ENCODE measurements around the gene NCS1. TPM values are rescaled to one million over a fixed set of nuclear protein-coding genes. Genes with fewer than 3 reads are reported as not detected.

The NCS1 gene
- total and polyA plus RNA-seq, 8 donors, result 16.7 to 24.9 (median 19.7) TPM

- Histone ChIP-seq H3K27ac (no peak overlapping the region), H3K4me1 (no peaks in the 10 kb centered on the region), H3K9me3 (no peaks in the 10 kb centered on the region), H3K36me3 (no peaks in the 10 kb centered on the region), H3K4me3 (no peak overlapping the region), H3K27me3 (no peaks in the 10 kb centered on the region)
- TF ChIP-seq CTCF (IDR thresholded peaks at IDR 0.05), result no peak
- intact Hi-C loops (cut with DNase I), result no loop called here
- no peak for DNase-seq
- no peak for ATAC-seq
These were observed 19.5 kb downstream of the NCS1 start for GRCh38 chr9:130191749-130192120.

GRCh38 chr9:130192382-130192999 lies 20.3 kb downstream of the NCS1 start:
- DNase-seq (no peak), ATAC-seq (no peak)
- Histone ChIP-seq H3K27ac (no peak overlapping the region), H3K4me3 (no peak overlapping the region), H3K27me3 (no peaks in the 10 kb centered on the region), H3K9me3 (no peaks in the 10 kb centered on the region), H3K36me3 (no peaks in the 10 kb centered on the region), H3K4me1 (no peaks in the 10 kb centered on the region)
- intact Hi-C loops (cut with DNase I), result no loop called here
- TF ChIP-seq CTCF (IDR thresholded peaks at IDR 0.05), result no peak

GRCh38 chr9:130193103-130193502 lies 20.9 kb downstream of the NCS1 start:
- intact Hi-C loops (cut with DNase I), result no loop called here
- no peaks in the 10 kb centered on the region for H3K27me3 ChIP-seq
- DNase-seq (no peak), ATAC-seq (no peak)
- no peak for TF ChIP-seq CTCF (IDR thresholded peaks at IDR 0.05)
- H3K4me3 ChIP-seq, result no peak overlapping the region
- H3K4me1 ChIP-seq, result no peaks in the 10 kb centered on the region
- no peaks in the 10 kb centered on the region for H3K36me3 ChIP-seq
- no peak overlapping the region for H3K27ac ChIP-seq
- no peaks in the 10 kb centered on the region for H3K9me3 ChIP-seq

GRCh38 chr9:130193531-130194377 lies 21.6 kb downstream of the NCS1 start:
- H3K27ac ChIP-seq, result no peak overlapping the region
- intact Hi-C loops (cut with DNase I), result no loop called here
- H3K9me3 ChIP-seq, result no peaks in the 10 kb centered on the region
- no peaks in the 10 kb centered on the region for H3K27me3 ChIP-seq
- no peak overlapping the region for H3K4me3 ChIP-seq
- no peaks in the 10 kb centered on the region for H3K4me1 ChIP-seq
- ATAC-seq (peak; percentile 35), DNase-seq (no peak)
- no peaks in the 10 kb centered on the region for H3K36me3 ChIP-seq
- TF ChIP-seq CTCF (IDR thresholded peaks at IDR 0.05), result no peak

GRCh38 chr9:130194378-130194932 lies 22.3 kb downstream of the NCS1 start:
- intact Hi-C loops (cut with DNase I), result no loop called here
- no peak overlapping the region for H3K27ac ChIP-seq
- ATAC-seq, result no peak

More at GRCh38 chr9:130194378-130194932, 22.3 kb downstream of the NCS1 start:
- no peak for DNase-seq
- Histone ChIP-seq H3K9me3 (no peaks in the 10 kb centered on the region), H3K27me3 (no peaks in the 10 kb centered on the region), H3K4me1 (no peaks in the 10 kb centered on the region), H3K4me3 (no peak overlapping the region), H3K36me3 (no peaks in the 10 kb centered on the region)
- no peak for TF ChIP-seq CTCF (IDR thresholded peaks at IDR 0.05)
